Endothelial cell of umbilical vein (primary cell): ENCODE measurements around the gene SLC34A1.

ENCODE experiments used
- EZH2 ChIP-seq: IDR thresholded peaks from 2 replicates; pipeline ENCODE4 v1.6.1; 2012; ENCODE audit warnings: borderline replicate concordance, low read depth, mild to moderate bottlenecking, moderate library complexity, low read length, inconsistent platforms; ENCODE audit not compliant: severe bottlenecking
- MYC ChIP-seq: IDR thresholded peaks from one replicate; pipeline ENCODE4 v1.6.1; 2011; ENCODE audit warnings: mild to moderate bottlenecking, low read depth, low read length

- TF ChIP-seq MYC (no peak), EZH2 (no peak)
Measured at GRCh38 chr5:177423671-177424070, 39.4 kb downstream of the SLC34A1 start.
